Measurements from ENCODE around the gene TRIP4.
A peak's percentile ranks its signal among the peaks of the same experiment; 100 is the strongest.
"Not testable (repeated sequence)": the region's sequence is repeated elsewhere in the genome, so short reads cannot be mapped to it uniquely, and the experiment has no call there.

The TRIP4 gene

DNA sequence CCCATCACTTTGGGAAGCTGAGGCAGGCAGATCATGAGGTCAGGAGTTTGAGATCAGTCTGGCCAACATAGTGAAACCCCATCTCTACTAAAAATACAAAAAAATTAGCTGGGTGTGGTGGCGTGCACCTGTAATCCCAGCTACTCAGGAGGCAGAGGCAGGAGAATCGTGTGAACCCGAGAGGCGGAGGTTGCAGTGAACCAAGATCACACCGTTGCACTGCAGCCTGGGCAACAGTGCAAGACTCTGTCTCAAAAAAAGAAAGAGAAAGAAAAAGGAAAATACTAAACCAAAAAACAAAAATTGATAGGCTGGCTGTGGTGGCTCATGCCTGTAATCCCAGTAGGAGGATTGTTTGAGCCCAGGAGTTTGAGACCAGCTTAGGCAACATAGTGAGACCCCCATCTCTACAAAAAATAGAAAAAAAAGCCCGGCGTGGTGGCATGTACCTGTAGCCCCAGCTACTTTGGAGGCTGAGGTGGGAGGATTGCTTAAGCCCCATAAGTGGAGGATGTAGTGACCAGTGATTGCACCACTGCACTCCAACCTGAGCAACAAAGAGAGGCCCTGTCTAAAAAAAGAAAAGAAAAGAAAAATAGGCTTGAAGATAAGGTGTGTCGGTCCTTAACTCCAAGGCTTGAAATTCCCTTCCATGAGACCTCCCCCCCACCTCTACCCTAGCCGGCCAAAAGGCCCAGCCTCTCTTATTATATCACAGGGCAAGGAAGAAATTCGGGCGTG lies 7.3 kb upstream of the TRIP4 start:
- not testable (repeated sequence) for FAIRE-seq; DNase-seq (ENCODE audit: insufficient read length, low spot score)

- DNase-seq (ENCODE audit: insufficient read length, low spot score): peak; percentile 94
- peak; percentile 89 for FAIRE-seq
Measured at GRCh38 chr15:64381000-64381751, 6.5 kb upstream of the TRIP4 start, which contains the start of gene PCLAF. Gene PCLAF (minus strand): TSS chr15:64381441. CDS start chr15:64381371, 70 bp downstream.

DNA sequence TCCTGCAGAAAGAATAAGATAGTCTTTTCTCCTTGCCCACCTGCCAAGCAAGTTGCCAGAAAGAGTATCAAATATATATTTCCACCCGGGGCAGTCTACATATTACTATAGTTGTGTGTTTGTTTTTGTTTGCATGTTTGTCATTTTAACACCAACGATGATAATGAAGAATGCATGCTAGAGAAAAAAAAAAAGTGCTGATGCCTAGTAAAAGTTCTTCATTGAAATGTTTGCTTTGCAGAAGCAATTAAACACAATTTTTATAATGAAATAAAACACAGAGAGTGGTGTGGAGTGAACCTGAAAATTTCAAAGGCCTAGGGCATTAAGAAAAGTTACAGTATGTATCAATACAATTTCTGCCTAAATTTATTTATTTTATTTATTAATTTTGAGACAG lies 3.9 kb upstream of the TRIP4 start:
- DNase-seq (ENCODE audit: insufficient read length, low spot score) (no peak), FAIRE-seq (no peak)

- DNase-seq (ENCODE audit: insufficient read length, low spot score): no peak
- FAIRE-seq: no peak
Measured at GRCh38 chr15:64386291-64386690, 1.3 kb upstream of the TRIP4 start.

DNA sequence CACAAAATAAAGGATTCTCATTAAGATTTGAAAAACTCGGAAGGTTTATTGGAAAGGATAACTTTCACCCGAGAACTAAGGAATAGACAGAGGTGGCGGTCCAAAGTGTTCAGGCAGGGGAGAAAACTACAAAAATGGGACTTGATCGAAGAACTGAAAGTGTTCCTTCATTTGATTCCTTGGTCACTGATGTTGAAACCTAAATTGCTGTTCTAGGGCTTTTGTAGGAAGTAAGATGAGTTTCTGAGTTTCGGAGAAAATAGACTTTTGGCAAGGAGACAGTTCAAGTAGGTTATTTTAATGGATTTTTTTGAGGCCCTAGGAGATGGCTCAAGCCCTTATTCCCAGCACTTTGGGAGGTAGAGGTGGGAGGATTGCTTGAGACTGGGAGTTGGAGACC lies 1.4 kb downstream of the TRIP4 start:
- FAIRE-seq (no peak), DNase-seq (ENCODE audit: insufficient read length, low spot score) (no peak)

DNA sequence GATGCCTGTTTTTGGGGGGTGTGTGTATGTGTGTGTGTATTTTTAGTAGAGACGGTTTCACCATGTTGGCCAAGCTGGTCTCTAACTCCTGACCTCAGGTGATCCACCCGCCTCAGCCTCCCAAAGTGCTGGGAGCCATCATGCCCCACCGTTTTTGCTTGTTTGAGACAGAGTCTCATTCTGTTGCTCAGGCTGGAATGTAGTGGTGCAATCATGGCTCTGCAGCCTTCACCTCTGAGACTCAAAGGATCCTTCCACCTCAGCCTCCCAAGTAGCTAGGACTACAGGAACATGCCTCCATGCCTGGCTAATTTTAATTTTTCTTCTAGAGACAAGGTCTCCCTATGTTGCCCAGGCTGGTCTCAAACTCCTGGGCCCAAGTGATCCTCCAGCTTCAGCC lies 4.8 kb downstream of the TRIP4 start:
- DNase-seq (ENCODE audit: insufficient read length, low spot score); FAIRE-seq: not testable (repeated sequence)

DNA sequence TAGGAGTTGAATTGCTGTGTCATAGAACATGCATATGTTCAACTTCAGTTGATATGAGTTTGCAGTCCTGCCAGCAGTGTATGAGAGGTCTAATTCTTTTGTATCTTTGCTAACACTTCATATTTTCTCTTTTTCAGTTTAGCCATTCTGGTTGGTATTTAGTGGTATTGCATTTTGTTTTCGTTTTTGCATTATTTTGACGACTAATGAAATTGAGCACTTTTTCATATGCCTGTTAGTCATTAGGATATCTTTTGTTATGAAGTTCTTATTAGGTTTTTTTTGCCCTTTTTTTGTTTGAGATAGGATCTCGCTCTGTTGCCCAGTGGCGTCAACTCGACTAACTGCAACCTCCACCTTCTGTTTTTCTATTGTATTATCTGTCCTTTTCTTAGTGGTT lies 9.2 kb downstream of the TRIP4 start:
- FAIRE-seq: no peak
- DNase-seq (ENCODE audit: insufficient read length, low spot score): no peak

- DNase-seq (ENCODE audit: insufficient read length, low spot score) (no peak), FAIRE-seq (no peak)
Measured at GRCh38 chr15:64398575-64398974, 10.9 kb downstream of the TRIP4 start.

GRCh38 chr15:64400583-64400982 lies 12.9 kb downstream of the TRIP4 start:
- DNase-seq (ENCODE audit: insufficient read length, low spot score) (no peak), FAIRE-seq (no peak)

DNA sequence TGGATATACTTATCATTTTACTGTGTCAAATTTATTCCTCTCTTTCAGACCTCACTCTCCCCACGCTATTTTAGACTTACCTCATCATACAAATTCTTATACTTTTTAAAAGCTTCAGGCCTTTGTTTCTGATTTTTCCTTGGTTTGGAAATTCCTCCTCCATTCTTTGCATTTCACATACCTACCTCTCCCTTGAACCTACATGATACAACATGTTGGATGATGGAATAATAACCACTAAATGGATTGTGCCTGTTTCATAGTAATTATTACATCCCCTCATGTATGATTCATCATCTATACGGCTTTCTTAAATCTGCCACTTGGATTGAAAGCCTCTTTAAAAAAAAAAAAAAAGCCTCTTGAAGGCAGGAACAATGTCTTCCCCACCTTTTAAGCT lies 24.6 kb downstream of the TRIP4 start:
- DNase-seq (ENCODE audit: insufficient read length, low spot score) (no peak), FAIRE-seq (no peak)

DNA sequence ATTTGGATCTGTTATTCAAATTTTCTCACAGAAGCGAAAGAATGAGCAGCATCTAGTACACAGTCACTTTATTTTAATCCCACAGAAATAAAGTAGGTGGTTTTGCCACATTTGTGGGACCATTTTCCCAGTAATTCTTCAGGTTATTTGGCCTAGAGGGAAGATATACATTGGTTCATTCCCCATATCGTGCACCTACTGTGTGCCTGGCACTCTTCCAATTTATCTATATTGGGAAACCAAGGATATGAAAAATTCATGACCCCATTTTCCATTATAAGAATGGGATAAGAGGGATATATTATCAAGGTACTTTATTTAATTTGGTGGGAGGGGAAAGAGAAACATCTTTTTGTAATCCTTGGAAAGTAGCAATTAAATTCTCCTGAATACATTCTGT lies 35.1 kb downstream of the TRIP4 start:
- DNase-seq (ENCODE audit: insufficient read length, low spot score): no peak
- FAIRE-seq: no peak

- FAIRE-seq (no peak), DNase-seq (ENCODE audit: insufficient read length, low spot score) (no peak)
Measured at GRCh38 chr15:64423970-64424369, 36.3 kb downstream of the TRIP4 start.

DNA sequence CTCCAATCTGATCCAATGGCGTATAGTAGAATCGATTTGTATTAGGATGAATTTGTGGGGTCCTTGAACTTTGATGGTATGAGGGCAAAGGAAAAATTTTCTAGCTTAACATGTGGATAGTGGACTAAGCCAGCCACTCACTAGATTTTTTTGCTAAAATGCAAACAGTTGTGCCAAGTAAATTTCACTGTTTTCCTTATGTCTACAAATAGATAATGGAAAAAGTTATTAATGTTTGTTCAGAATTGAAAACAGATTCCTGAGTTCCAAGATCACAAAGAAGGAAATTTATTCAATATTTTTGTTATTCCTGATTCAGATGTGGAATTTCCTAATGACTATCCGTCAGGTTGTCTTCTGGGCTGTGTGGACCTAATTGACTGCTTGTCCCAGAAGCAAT lies 37.6 kb downstream of the TRIP4 start:
- FAIRE-seq: no peak
- no peak for DNase-seq (ENCODE audit: insufficient read length, low spot score)

DNA sequence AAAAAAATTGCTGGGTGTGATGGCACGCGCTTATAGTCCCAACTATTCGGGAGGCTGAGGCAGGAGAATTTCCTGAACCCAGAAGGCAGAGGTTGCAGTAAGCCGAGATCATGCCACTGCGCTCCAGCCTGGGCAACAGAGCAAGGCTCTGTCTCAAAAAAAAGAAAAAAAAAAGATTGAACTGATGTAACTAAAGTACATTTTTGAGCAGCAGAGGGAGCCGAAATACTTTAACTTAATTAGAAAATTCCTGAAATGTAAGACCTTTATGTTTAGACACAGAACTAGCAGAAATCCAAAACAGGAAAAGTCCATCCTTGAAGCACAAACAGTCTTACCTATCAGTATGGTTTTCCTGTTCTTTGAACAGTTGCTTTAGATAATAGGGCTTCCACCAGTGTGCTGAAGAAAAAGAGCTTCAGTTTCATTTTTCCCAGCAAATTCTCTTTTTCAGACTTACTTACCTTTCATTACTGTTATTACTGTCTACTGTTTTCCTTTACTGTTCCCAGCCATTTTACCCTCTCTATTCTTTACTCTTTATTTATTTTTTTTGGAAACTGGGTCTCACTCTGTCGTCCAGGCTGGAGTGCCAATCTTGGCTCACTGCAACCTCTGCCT lies 39.3 kb downstream of the TRIP4 start:
- peak; percentile 13 for DNase-seq (ENCODE audit: insufficient read length, low spot score)
- FAIRE-seq: no peak

GRCh38 chr15:64429448-64429847 lies 41.8 kb downstream of the TRIP4 start:
- DNase-seq (ENCODE audit: insufficient read length, low spot score) (no peak), FAIRE-seq (no peak)

DNA sequence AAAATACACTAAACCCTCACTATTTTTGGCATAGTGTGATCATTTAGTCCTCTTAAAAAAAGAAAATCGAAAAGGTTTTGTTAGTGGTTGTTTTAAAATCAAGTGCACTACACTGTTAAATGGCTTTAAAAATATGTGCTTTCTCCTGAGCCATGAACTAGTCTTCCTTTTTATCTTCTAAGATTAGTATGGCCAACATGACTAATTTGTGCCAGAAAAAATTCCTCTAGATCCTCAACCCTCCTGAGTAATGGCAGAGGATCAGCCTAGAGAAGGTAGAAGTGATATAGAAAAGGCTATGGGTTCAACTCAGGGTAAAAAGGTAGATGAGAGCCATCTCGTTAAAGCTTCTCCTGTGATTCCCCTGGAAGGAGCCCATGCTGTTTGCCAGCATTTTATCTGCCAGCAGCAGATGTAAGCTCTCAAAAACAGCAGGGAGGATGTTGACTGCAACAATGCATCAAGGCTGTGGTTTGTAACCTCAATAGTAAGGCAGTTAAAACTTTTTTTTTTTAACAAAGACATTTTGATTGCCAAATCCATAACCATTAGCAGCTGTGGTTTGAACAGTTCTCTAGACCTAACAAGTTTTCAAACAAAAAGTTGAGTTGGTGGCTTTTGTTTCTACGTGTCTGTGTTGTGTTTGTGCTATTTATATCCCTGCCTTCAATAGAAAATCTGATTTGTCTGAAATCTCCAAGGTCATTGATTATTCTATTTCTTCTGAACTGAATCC lies 42.5 kb downstream of the TRIP4 start:
- FAIRE-seq (no peak), DNase-seq (ENCODE audit: insufficient read length, low spot score) (no peak)

DNA sequence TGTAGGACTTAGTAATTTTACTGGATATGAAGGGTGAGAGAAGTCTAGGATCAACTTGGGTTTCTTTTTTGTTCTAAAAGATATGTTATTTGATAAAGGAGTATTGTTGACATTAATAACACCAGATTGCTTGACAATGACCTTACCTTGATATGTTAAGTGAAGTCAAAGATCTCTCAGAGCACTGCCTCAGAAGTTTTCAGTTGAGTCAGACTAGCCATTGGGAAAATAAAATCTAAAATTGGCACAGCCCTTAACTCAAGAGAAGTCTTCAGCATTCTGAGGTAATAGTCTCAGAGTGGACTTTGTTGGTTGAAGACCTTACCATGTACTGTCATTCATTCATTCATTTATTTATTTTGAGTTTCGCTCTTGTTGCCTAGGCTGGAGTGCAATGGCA lies 50.3 kb downstream of the TRIP4 start:
- DNase-seq (ENCODE audit: insufficient read length, low spot score) (no peak), FAIRE-seq (no peak)

DNA sequence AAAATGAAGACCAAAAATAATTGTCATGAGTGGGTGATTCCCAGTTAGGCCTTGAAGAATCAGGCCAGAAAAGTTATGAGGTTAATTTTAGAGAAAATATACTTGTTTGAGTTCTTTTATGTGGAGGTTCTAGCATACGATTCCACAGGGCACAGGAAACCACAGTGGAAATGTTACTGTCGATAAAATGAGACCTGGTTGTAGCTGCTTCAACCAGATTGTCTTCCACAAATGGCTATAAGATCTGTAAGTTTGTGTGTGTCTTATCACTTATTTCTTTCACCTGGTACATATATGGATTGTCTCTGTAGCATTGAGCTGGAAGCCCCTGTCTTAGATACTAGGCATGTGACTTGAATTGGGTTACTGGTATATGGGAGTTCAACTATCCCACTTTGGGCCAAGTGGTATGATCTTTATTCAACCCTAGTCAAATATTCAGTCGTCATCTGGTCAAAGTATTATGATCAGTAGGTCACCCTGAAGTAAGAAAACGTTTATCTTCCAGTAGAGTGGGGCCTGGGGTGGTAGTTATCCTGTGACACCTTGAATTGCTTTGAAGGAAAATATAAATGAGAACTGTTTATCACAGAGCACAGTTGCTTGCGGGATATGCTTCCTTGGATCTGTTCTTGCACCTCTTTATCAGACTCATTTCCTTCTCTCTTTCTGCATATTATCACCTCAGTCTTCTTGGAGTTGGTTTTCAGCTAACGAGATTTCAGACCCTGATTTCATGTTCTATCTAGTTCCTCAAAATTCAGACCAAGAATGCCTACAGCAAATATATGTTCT lies 51.2 kb downstream of the TRIP4 start:
- no peak for DNase-seq (ENCODE audit: insufficient read length, low spot score)
- no peak for FAIRE-seq

DNA sequence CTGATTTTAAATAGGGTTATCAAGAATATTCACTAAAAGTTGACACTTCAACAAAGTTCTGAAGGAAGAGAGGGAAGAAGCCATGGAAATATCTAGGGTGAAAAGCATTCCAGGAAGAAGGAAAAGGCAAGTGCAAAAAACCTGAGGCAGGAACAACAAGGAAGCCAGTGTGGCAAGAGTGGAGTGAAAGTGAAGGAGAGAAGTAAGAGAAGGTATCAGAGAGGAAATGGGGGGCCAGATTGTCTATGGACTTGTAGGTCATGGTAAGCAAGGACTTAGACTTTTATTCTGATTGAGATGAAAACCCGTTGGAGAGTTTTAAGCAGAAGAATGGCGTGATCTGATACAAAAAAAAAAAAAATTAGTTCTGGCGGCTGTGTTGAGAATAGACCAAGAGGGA lies 54.2 kb downstream of the TRIP4 start:
- no peak for FAIRE-seq
- no peak for DNase-seq (ENCODE audit: insufficient read length, low spot score)

DNA sequence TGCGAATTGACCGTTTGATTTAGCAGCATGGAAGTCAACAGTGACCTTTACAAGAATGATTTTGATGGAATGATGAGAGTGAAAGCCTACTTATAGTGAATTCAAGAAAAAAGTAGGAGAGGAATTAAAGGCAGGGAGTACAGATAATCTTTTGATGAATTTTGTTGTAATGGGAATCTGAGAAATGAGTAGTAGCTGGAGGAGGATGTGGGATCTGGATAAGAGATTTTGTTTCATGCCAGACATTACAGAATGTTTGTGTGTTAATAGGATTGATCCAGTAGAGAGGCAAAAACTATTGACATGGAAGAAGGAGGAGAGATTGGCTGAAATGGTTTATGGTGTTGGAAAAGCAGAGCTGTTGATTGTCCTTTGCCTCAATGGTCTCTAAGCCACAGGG lies 55.4 kb downstream of the TRIP4 start:
- no peak for DNase-seq (ENCODE audit: insufficient read length, low spot score)
- no peak for FAIRE-seq
